ENCODE results near the gene ALPG. TPM values are rescaled to one million over a fixed set of nuclear protein-coding genes. Genes with fewer than 3 reads are reported as not detected.

ALPG gene
- total RNA-seq, 1 experiment from 2014 or later, result not detected

- no peak for DNase-seq (ENCODE audit: low read depth)
These were observed 50.7 kb downstream of the ALPG start for GRCh38 chr2:232457121-232458011.

GRCh38 chr2:232458051-232458660 is 51.5 kb downstream of the ALPG start:
- no peak for DNase-seq (ENCODE audit: low read depth)

DNA sequence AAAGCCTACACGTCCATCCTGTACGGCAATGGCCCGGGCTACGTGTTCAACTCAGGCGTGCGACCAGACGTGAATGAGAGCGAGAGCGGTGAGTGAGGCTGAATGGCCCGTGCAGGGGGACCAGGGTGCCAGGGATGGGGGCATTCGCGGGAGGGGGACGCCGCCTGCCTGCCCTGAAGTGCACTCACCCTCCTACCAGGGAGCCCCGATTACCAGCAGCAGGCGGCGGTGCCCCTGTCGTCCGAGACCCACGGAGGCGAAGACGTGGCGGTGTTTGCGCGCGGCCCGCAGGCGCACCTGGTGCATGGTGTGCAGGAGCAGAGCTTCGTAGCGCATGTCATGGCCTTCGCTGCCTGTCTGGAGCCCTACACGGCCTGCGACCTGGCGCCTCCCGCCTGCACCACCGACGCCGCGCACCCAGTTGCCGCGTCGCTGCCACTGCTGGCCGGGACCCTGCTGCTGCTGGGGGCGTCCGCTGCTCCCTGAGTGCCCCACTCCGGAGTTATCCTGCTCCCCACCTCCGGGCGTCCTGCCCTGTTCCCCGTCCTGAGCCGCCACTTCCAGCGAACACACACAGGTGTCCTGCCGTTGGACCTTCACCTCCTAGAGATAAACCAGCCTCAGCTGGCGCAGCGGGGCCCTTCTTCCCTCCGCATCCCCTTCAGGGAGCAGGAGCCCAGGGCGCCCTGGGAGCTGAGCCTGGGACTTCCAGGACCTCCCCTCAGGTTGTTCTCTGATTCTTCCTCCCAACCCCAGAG is 52.2 kb downstream of the ALPG start:
- DNase-seq (ENCODE audit: low read depth), result no peak

DNA sequence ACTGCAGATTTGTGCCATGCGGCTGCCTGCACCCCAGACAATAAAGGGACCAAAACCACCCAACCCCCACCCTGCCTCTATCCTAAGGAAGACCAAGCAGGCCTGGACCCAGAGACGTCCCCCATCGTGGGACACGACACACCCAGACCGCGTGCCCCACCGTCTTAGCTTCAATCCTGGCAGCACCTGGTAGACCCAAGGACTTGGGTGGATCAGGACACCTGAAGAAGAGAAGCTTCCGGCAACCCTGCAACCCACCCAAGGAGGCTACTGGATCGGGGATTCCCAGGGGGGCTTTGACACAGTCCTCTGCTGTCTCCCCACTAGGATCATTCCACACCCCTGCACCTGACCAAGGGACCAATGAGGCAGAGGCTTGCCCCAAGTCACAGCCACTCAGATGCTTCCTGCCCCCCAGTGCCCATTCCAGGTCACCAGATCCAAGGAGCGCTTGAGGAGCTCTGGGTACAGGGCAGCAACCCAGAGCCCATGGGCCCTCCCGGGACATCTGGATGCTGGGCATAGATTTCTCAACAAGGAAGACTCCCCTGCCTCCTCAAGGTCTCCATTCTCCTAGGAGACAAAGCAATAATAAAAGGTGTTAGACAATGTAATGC is 52.9 kb downstream of the ALPG start:
- no peak for DNase-seq (ENCODE audit: low read depth)

GRCh38 chr2:232460171-232460570 is 53.5 kb downstream of the ALPG start:
- DNase-seq (ENCODE audit: low read depth), result no peak

Other genes with a start within 250 kb of the ALPG start
- gene ALPP, start 28.1 kb upstream of the ALPG start, total RNA-seq (2014; rRNA removed; shearing (Covaris generic)), result 0.03 TPM in 1 of 2 replicates, not detected in the other
- gene ALPI, start 49.3 kb downstream of the ALPG start, total RNA-seq (2014; rRNA removed; shearing (Covaris generic)), result not detected in 2 replicates
- gene ECEL1, start 81.0 kb downstream of the ALPG start, total RNA-seq (2014; rRNA removed; shearing (Covaris generic)), result not detected in 2 replicates
- not detected in 2 replicates for gene PRSS56, start 113.5 kb downstream of the ALPG start, total RNA-seq (2014; rRNA removed; shearing (Covaris generic))
- gene CHRND, start 119.3 kb downstream of the ALPG start, total RNA-seq (2014; rRNA removed; shearing (Covaris generic)), result not detected in 2 replicates
- not detected in 2 replicates for gene CHRNG, start 132.8 kb downstream of the ALPG start, total RNA-seq (2014; rRNA removed; shearing (Covaris generic))
- gene TIGD1, start 143.7 kb downstream of the ALPG start, total RNA-seq (2014; rRNA removed; shearing (Covaris generic)), result 5.4 and 8.4 TPM in 2 replicates
- gene EIF4E2, start 143.8 kb downstream of the ALPG start, total RNA-seq (2014; rRNA removed; shearing (Covaris generic)), result 80.5 and 109 TPM in 2 replicates
- gene EFHD1, start 226.8 kb downstream of the ALPG start, total RNA-seq (2014; rRNA removed; shearing (Covaris generic)), result 0.06 and 0.95 TPM in 2 replicates

Measured in Daoy (cell line).